Measurements from ENCODE around the gene AMDHD2.
A peak's percentile ranks its signal among the peaks of the same experiment; 100 is the strongest.

AMDHD2 gene

GRCh38 chr16:2483939-2484897, 36.0 kb upstream of the AMDHD2 start:
- DNase-seq, result no peak

- DNase-seq, result no peak
These were observed 35.2 kb upstream of the AMDHD2 start for GRCh38 chr16:2484898-2485508.

GRCh38 chr16:2485811-2486507, 34.2 kb upstream of the AMDHD2 start:
- DNase-seq, result peak; percentile 14 to 46 (median 32)

- DNase-seq, result peak; percentile 68 to 86 (median 78)
These were observed 33.3 kb upstream of the AMDHD2 start for GRCh38 chr16:2486645-2487516.

GRCh38 chr16:2487517-2487842, 32.7 kb upstream of the AMDHD2 start:
- DNase-seq, result no peak

GRCh38 chr16:2487903-2488531, 32.2 kb upstream of the AMDHD2 start:
- peak; percentile 69 to 88 (median 80) for DNase-seq

- no peak for DNase-seq
These were observed 30.6 kb upstream of the AMDHD2 start for GRCh38 chr16:2489581-2489980.

- DNase-seq, result no peak
These were observed 29.7 kb upstream of the AMDHD2 start for GRCh38 chr16:2490190-2491105.

- no peak for DNase-seq
These were observed 27.9 kb upstream of the AMDHD2 start for GRCh38 chr16:2492292-2492691.

- no peak for DNase-seq
These were observed 26.6 kb upstream of the AMDHD2 start for GRCh38 chr16:2493605-2494004.

GRCh38 chr16:2494616-2495015, 25.6 kb upstream of the AMDHD2 start:
- no peak for DNase-seq

GRCh38 chr16:2495041-2495440, 25.1 kb upstream of the AMDHD2 start:
- no peak for DNase-seq

- DNase-seq, result no peak
These were observed 23.7 kb upstream of the AMDHD2 start for GRCh38 chr16:2496223-2497115.

GRCh38 chr16:2497116-2497630, 23.0 kb upstream of the AMDHD2 start:
- DNase-seq, result no peak

GRCh38 chr16:2497695-2498484, 22.3 kb upstream of the AMDHD2 start:
- no peak for DNase-seq

GRCh38 chr16:2498531-2499253, 21.5 kb upstream of the AMDHD2 start:
- no peak for DNase-seq

GRCh38 chr16:2499454-2499853, 20.7 kb upstream of the AMDHD2 start:
- DNase-seq, result no peak

- no peak for DNase-seq
These were observed 20.2 kb upstream of the AMDHD2 start for GRCh38 chr16:2499890-2500429.
